Activated CD4-positive, alpha-beta T cell treated with anti-CD3 and anti-CD28 coated beads, Interleukin-2, amount 10 ng/mL, durations not matched to agents 24 days and 14 days (primary cell): ENCODE data around the gene KRT74. TPM values are rescaled to one million over a fixed set of nuclear protein-coding genes. Genes with fewer than 3 reads are reported as not detected.

Experiments
- DNase-seq: peaks from one replicate; pipeline ENCODE4 v3.0.0; 2022
- H3K27ac Mint-ChIP-seq: one replicate; pipeline ENCODE4 v1.8.0; 2022; ENCODE audit warnings: mild to moderate bottlenecking, mixed read lengths
- H3K27me3 Mint-ChIP-seq: one replicate; pipeline ENCODE4 v1.8.0; 2022; ENCODE audit warnings: mixed read lengths
- H3K36me3 Mint-ChIP-seq: one replicate; pipeline ENCODE4 v1.8.0; 2022; ENCODE audit warnings: low read depth, mild to moderate bottlenecking, mixed read lengths
- H3K4me1 Mint-ChIP-seq: one replicate; pipeline ENCODE4 v1.8.0; 2021; ENCODE audit warnings: mixed read lengths
- H3K4me3 Mint-ChIP-seq: one replicate; pipeline ENCODE4 v1.8.0; 2022; ENCODE audit warnings: mild to moderate bottlenecking, moderate library complexity, mixed read lengths
- H3K9me3 Mint-ChIP-seq: one replicate; pipeline ENCODE4 v1.8.0; 2021; ENCODE audit warnings: mixed read lengths
- intact Hi-C: fragments of 100-400 bp; cut with micrococcal nuclease; formaldehyde crosslinking; loops from one replicate; pipeline ENCODE4 v1.15.1; 2023
- total RNA-seq: library from RNA; stranded (reverse); gene quantifications from 2 replicates; pipeline ENCODE4 v1.2.3, GENCODE V29; 2022

Gene KRT74
- total RNA-seq, 1 donor from 2014 or later, result not detected

- H3K9me3 Mint-ChIP-seq, result no peaks in the 10 kb centered on the region
- no peak overlapping the region for H3K27ac Mint-ChIP-seq
- DNase-seq, result no peak
- intact Hi-C loops, result no loop called here
- no peaks in the 10 kb centered on the region for H3K36me3 Mint-ChIP-seq
- peaks cover 8% of the 10 kb centered on the region for H3K27me3 Mint-ChIP-seq
- H3K4me3 Mint-ChIP-seq, result no peak overlapping the region
- no peaks in the 10 kb centered on the region for H3K4me1 Mint-ChIP-seq
Measured at GRCh38 chr12:52577316-52577715, 3.7 kb upstream of the KRT74 start.

- Mint-ChIP-seq H3K27me3 (peaks cover 8% of the 10 kb centered on the region), H3K4me3 (no peak overlapping the region)
- DNase-seq, result no peak
Measured at GRCh38 chr12:52575948-52576347, 2.3 kb upstream of the KRT74 start.

GRCh38 chr12:52575256-52575655 is 1.6 kb upstream of the KRT74 start:
- intact Hi-C loops, result no loop called here
- no peak for DNase-seq
- H3K27ac Mint-ChIP-seq, result no peak overlapping the region
- no peaks in the 10 kb centered on the region for H3K36me3 Mint-ChIP-seq
- H3K4me1 Mint-ChIP-seq, result no peaks in the 10 kb centered on the region
- peaks cover 3% of the 10 kb centered on the region for H3K27me3 Mint-ChIP-seq
- no peaks in the 10 kb centered on the region for H3K9me3 Mint-ChIP-seq
- H3K4me3 Mint-ChIP-seq, result no peak overlapping the region

More at GRCh38 chr12:52575948-52576347, 2.3 kb upstream of the KRT74 start:
- no peaks in the 10 kb centered on the region for H3K36me3 Mint-ChIP-seq
- intact Hi-C loops, result no loop called here
- no peaks in the 10 kb centered on the region for H3K9me3 Mint-ChIP-seq
- H3K4me1 Mint-ChIP-seq, result no peaks in the 10 kb centered on the region
- no peak overlapping the region for H3K27ac Mint-ChIP-seq

GRCh38 chr12:52573306-52573705 is 337 bp downstream of the KRT74 start:
- Mint-ChIP-seq H3K9me3 (no peaks in the 10 kb centered on the region), H3K27ac (no peak overlapping the region), H3K4me1 (no peaks in the 10 kb centered on the region), H3K27me3 (no peaks in the 10 kb centered on the region), H3K36me3 (no peaks in the 10 kb centered on the region), H3K4me3 (no peak overlapping the region)
- DNase-seq, result no peak
- intact Hi-C loops, result no loop called here

- Mint-ChIP-seq H3K27ac (no peak overlapping the region), H3K36me3 (no peaks in the 10 kb centered on the region), H3K9me3 (no peaks in the 10 kb centered on the region), H3K27me3 (peaks cover under 1% of the 10 kb centered on the region), H3K4me1 (no peaks in the 10 kb centered on the region), H3K4me3 (no peak overlapping the region)
- intact Hi-C loops, result no loop called here
- DNase-seq, result no peak
Measured at GRCh38 chr12:52570511-52570910, 3.1 kb downstream of the KRT74 start.

GRCh38 chr12:52568111-52568510 is 5.5 kb downstream of the KRT74 start:
- intact Hi-C loops, result no loop called here
- Mint-ChIP-seq H3K27me3 (peaks cover 13% of the 10 kb centered on the region), H3K27ac (no peak overlapping the region)

GRCh38 chr12:52566847-52567291 is 6.8 kb downstream of the KRT74 start:
- DNase-seq, result no peak

More at GRCh38 chr12:52568111-52568510, 5.5 kb downstream of the KRT74 start:
- no peaks in the 10 kb centered on the region for H3K4me1 Mint-ChIP-seq
- H3K4me3 Mint-ChIP-seq, result no peak overlapping the region
- DNase-seq, result no peak
- H3K36me3 Mint-ChIP-seq, result no peaks in the 10 kb centered on the region
- no peaks in the 10 kb centered on the region for H3K9me3 Mint-ChIP-seq

GRCh38 chr12:52564582-52564981 is 9.1 kb downstream of the KRT74 start:
- no peaks in the 10 kb centered on the region for H3K4me1 Mint-ChIP-seq
- H3K9me3 Mint-ChIP-seq, result no peaks in the 10 kb centered on the region
- DNase-seq, result no peak
- H3K27ac Mint-ChIP-seq, result no peak overlapping the region
- peaks cover 21% of the 10 kb centered on the region for H3K27me3 Mint-ChIP-seq
- intact Hi-C loops, result no loop called here
- no peaks in the 10 kb centered on the region for H3K36me3 Mint-ChIP-seq
- H3K4me3 Mint-ChIP-seq, result no peak overlapping the region

More at GRCh38 chr12:52566847-52567291, 6.8 kb downstream of the KRT74 start:
- no peak overlapping the region for H3K4me3 Mint-ChIP-seq
- H3K36me3 Mint-ChIP-seq, result no peaks in the 10 kb centered on the region
- H3K9me3 Mint-ChIP-seq, result no peaks in the 10 kb centered on the region
- no peak overlapping the region for H3K27ac Mint-ChIP-seq
- H3K4me1 Mint-ChIP-seq, result no peaks in the 10 kb centered on the region
- intact Hi-C loops, result no loop called here
- peaks cover 13% of the 10 kb centered on the region for H3K27me3 Mint-ChIP-seq

GRCh38 chr12:52561880-52562449 is 11.7 kb downstream of the KRT74 start:
- Mint-ChIP-seq H3K27me3 (peaks cover 26% of the 10 kb centered on the region), H3K36me3 (no peaks in the 10 kb centered on the region), H3K4me1 (no peaks in the 10 kb centered on the region), H3K4me3 (no peak overlapping the region), H3K27ac (no peak overlapping the region), H3K9me3 (no peaks in the 10 kb centered on the region)
- intact Hi-C loops, result no loop called here
- no peak for DNase-seq

GRCh38 chr12:52559979-52560378 is 13.7 kb downstream of the KRT74 start:
- intact Hi-C loops, result no loop called here
- Mint-ChIP-seq H3K4me3 (no peak overlapping the region), H3K36me3 (no peaks in the 10 kb centered on the region)

GRCh38 chr12:52558781-52559445 is 14.7 kb downstream of the KRT74 start:
- intact Hi-C loops, result no loop called here
- Mint-ChIP-seq H3K36me3 (no peaks in the 10 kb centered on the region), H3K4me1 (no peaks in the 10 kb centered on the region), H3K27ac (no peak overlapping the region), H3K9me3 (no peaks in the 10 kb centered on the region), H3K27me3 (peaks cover 24% of the 10 kb centered on the region), H3K4me3 (no peak overlapping the region)
- DNase-seq, result no peak

More at GRCh38 chr12:52559979-52560378, 13.7 kb downstream of the KRT74 start:
- H3K4me1 Mint-ChIP-seq, result no peaks in the 10 kb centered on the region
- no peak overlapping the region for H3K27ac Mint-ChIP-seq
- H3K9me3 Mint-ChIP-seq, result no peaks in the 10 kb centered on the region
- peaks cover 29% of the 10 kb centered on the region for H3K27me3 Mint-ChIP-seq
- no peak for DNase-seq

GRCh38 chr12:52557476-52557875 is 16.2 kb downstream of the KRT74 start:
- Mint-ChIP-seq H3K36me3 (no peaks in the 10 kb centered on the region), H3K27ac (no peak overlapping the region), H3K4me1 (no peaks in the 10 kb centered on the region), H3K4me3 (no peak overlapping the region), H3K9me3 (no peaks in the 10 kb centered on the region), H3K27me3 (peaks cover 20% of the 10 kb centered on the region)
- intact Hi-C loops, result no loop called here
- no peak for DNase-seq

- H3K4me3 Mint-ChIP-seq, result no peak overlapping the region
- no peak for DNase-seq
- H3K27ac Mint-ChIP-seq, result no peak overlapping the region
- H3K4me1 Mint-ChIP-seq, result no peaks in the 10 kb centered on the region
- no peaks in the 10 kb centered on the region for H3K9me3 Mint-ChIP-seq
- no peaks in the 10 kb centered on the region for H3K36me3 Mint-ChIP-seq
- peaks cover 16% of the 10 kb centered on the region for H3K27me3 Mint-ChIP-seq
- intact Hi-C loops, result no loop called here
Measured at GRCh38 chr12:52555577-52555976, 18.1 kb downstream of the KRT74 start.

GRCh38 chr12:52552681-52553195 is 20.9 kb downstream of the KRT74 start, which contains the start of gene KRT71:
KRT71 (minus strand) TSS chr12:52553145; CDS start chr12:52553077, 68 bp downstream.
- H3K27ac Mint-ChIP-seq, result no peak within 1 kb of the TSS
- no peaks in the 10 kb centered on the region for H3K36me3 Mint-ChIP-seq
- H3K4me3 Mint-ChIP-seq, result no peak within 1 kb of the TSS
- intact Hi-C loops, result no loop called here
- H3K9me3 Mint-ChIP-seq, result no peaks in the 10 kb centered on the region
- H3K27me3 Mint-ChIP-seq, result peaks cover 9% of the 10 kb centered on the region
- no peak for DNase-seq
- H3K4me1 Mint-ChIP-seq, result no peaks in the 10 kb centered on the region
